IMR-90 (cell line): ENCODE results near the gene SCAANT1. TPM values are rescaled to one million over a fixed set of nuclear protein-coding genes. Genes with fewer than 3 reads are reported as not detected.

Source experiments
- ATAC-seq: fragments of 200-7000 bp; cut with Tn5 transposase; 2 replicates; pipeline ENCODE4 v1.9.1; 2020; ENCODE audit warnings: low read depth, mild to moderate bottlenecking, moderate library complexity
- BruUV-seq: library from RNA; stranded (reverse); fragments of 400-500 nt; replicated peaks from 2 replicates; lab custom pipeline; 2021; lab: Mats Ljungman, UMichigan
- CTCF ChIA-PET: fragments of 300-600 bp; formaldehyde crosslinking; extraction: SDS; loops from one replicate; lab custom pipeline; 2021; ENCODE audit warnings: antibody characterized with exemption; lab: Yijun Ruan, JAX
- POLR2A ChIA-PET: fragments of 300-600 bp; sonication (Branson Sonifier 250); formaldehyde crosslinking; loops from one replicate; lab custom pipeline; 2022; ENCODE audit warnings: antibody characterized with exemption; ENCODE audit not compliant: unreplicated experiment; lab: Charles Lee
- DNase-seq: peaks from one replicate; pipeline ENCODE4 v3.0.0; 2013
- H2AFZ ChIP-seq: replicated peaks from 2 replicates; pipeline ENCODE3; 2013; ENCODE audit warnings: low read length, mild to moderate bottlenecking; ENCODE audit not compliant: poor library complexity
- H2AK5ac ChIP-seq: 2 replicates; pipeline ENCODE4 v1.6.1; 2013; ENCODE audit warnings: low read depth, low read length, inconsistent platforms
- H2AK9ac ChIP-seq: replicated peaks from 2 replicates; pipeline ENCODE3; 2013; ENCODE audit warnings: mild to moderate bottlenecking, low read depth, low read length, moderate library complexity; ENCODE audit not compliant: poor library complexity
- H2BK120ac ChIP-seq: 2 replicates; pipeline ENCODE4 v1.6.1; 2013; ENCODE audit warnings: low read depth, low read length, inconsistent platforms
- H2BK15ac ChIP-seq: 3 replicates; pipeline ENCODE4 v1.6.1; 2013; ENCODE audit warnings: low read depth, low read length, inconsistent platforms
- H2BK20ac ChIP-seq: 2 replicates; pipeline ENCODE4 v1.6.1; 2013; ENCODE audit warnings: low read depth, mild to moderate bottlenecking, inconsistent platforms, low read length, moderate library complexity
- H2BK5ac ChIP-seq: 2 replicates; pipeline ENCODE4 v1.6.1; 2013; ENCODE audit warnings: mild to moderate bottlenecking, low read depth, low read length, inconsistent platforms; ENCODE audit not compliant: poor library complexity, severe bottlenecking
- H3K14ac ChIP-seq: replicated peaks from 2 replicates; pipeline ENCODE4 v1.6.1; 2013; ENCODE audit warnings: low read depth, low read length, inconsistent platforms
- H3K18ac ChIP-seq: 2 replicates; pipeline ENCODE4 v1.6.1; 2013; ENCODE audit warnings: low read depth, low read length, control low read depth
- H3K23ac ChIP-seq: 2 replicates; pipeline ENCODE4 v1.6.1; 2013; ENCODE audit warnings: low read depth, low read length, inconsistent platforms
- H3K27ac ChIP-seq: 2 replicates; pipeline ENCODE4 v1.5.1; 2013; ENCODE audit warnings: mild to moderate bottlenecking, control low read depth, low read length; ENCODE audit not compliant: insufficient read depth
- H3K27me3 ChIP-seq: 2 replicates; pipeline ENCODE4 v1.6.1; 2013; ENCODE audit warnings: low read length; ENCODE audit not compliant: control insufficient read depth, insufficient read depth
- H3K36me3 ChIP-seq: 2 replicates; pipeline ENCODE4 v1.6.1; 2013; ENCODE audit warnings: low read length, mixed read lengths; ENCODE audit not compliant: control insufficient read depth, insufficient read depth
- H3K4ac ChIP-seq: 2 replicates; pipeline ENCODE4 v1.6.1; 2013; ENCODE audit warnings: low read depth, low read length, inconsistent platforms
- H3K4me1 ChIP-seq: 2 replicates; pipeline ENCODE4 v1.6.1; 2013; ENCODE audit warnings: low read length, mixed read lengths; ENCODE audit not compliant: control insufficient read depth, insufficient read depth
- H3K4me2 ChIP-seq: 2 replicates; pipeline ENCODE4 v1.6.1; 2013; ENCODE audit warnings: low read depth, mild to moderate bottlenecking, control low read depth, low read length, moderate library complexity
- H3K4me3 ChIP-seq: 2 replicates; pipeline ENCODE4 v1.5.1; 2013; ENCODE audit warnings: low read depth, mild to moderate bottlenecking, control low read depth, low read length, moderate library complexity; ENCODE audit not compliant: insufficient read depth
- H3K56ac ChIP-seq: 2 replicates; pipeline ENCODE4 v1.6.1; 2013; ENCODE audit warnings: low read length, inconsistent platforms; ENCODE audit not compliant: insufficient read depth; ENCODE audit errors: extremely low read depth
- H3K79me1 ChIP-seq, 2 experiments: 2 replicates each; pipeline ENCODE4 v1.6.1; 2013; ENCODE audit warnings: low read length in 2 of 2, inconsistent platforms in 1 of 2, low read depth in 1 of 2
- H3K9ac ChIP-seq: 2 replicates; pipeline ENCODE4 v1.6.1; 2013; ENCODE audit warnings: low read depth, low read length, control low read depth
- H3K9me1 ChIP-seq: 2 replicates; pipeline ENCODE4 v1.6.1; 2013; ENCODE audit warnings: low read length, inconsistent platforms; ENCODE audit not compliant: insufficient read depth
- H3K9me3 ChIP-seq: 2 replicates; pipeline ENCODE4 v1.6.1; 2013; ENCODE audit warnings: low read length; ENCODE audit not compliant: control insufficient read depth, insufficient read depth
- H4K20me1 ChIP-seq: 2 replicates; pipeline ENCODE4 v1.6.1; 2013; ENCODE audit warnings: low read length, inconsistent platforms; ENCODE audit not compliant: insufficient read depth
- H4K5ac ChIP-seq: 2 replicates; pipeline ENCODE4 v1.6.1; 2013; ENCODE audit warnings: mild to moderate bottlenecking, low read depth, low read length, control low read depth
- H4K8ac ChIP-seq, 2 experiments: 2 replicates each; pipeline ENCODE4 v1.6.1; 2013; ENCODE audit warnings: low read depth in 2 of 2, low read length in 2 of 2, control low read depth in 1 of 2, inconsistent platforms in 1 of 2
- H4K91ac ChIP-seq: 2 replicates; pipeline ENCODE4 v1.6.1; 2013; ENCODE audit warnings: low read depth, low read length, inconsistent platforms; ENCODE audit not compliant: insufficient read depth
- BHLHE40 ChIP-seq: fragments of 150-350 bp; IDR thresholded peaks from 2 replicates; pipeline ENCODE4 v1.6.1; 2016; ENCODE audit warnings: mild to moderate bottlenecking, low read depth, low read length
- CEBPB ChIP-seq: IDR thresholded peaks from 2 replicates; pipeline ENCODE4 v1.6.1; 2012; ENCODE audit warnings: low read depth, low read length, improper control_type of control experiment
- CHD1 ChIP-seq: IDR thresholded peaks from 2 replicates; pipeline ENCODE4 v1.6.1; 2012; ENCODE audit warnings: low read depth, low read length, improper control_type of control experiment
- FOS ChIP-seq: fragments of 150-350 bp; IDR thresholded peaks from 2 replicates; pipeline ENCODE4 v1.6.1; 2016; ENCODE audit warnings: low read depth, low read length
- MAFK ChIP-seq: IDR thresholded peaks from 2 replicates; pipeline ENCODE4 v1.6.1; 2012; ENCODE audit warnings: low read depth, low read length, improper control_type of control experiment
- MAZ ChIP-seq: IDR thresholded peaks from 2 replicates; pipeline ENCODE4 v1.6.1; 2012; ENCODE audit warnings: low read depth, mild to moderate bottlenecking, low read length, improper control_type of control experiment, moderate library complexity, borderline replicate concordance
- MXI1 ChIP-seq: IDR thresholded peaks from 2 replicates; pipeline ENCODE4 v1.6.1; 2012; ENCODE audit warnings: low read depth, mild to moderate bottlenecking, low read length, moderate library complexity, borderline replicate concordance
- NFE2L2 ChIP-seq: fragments of 150-350 bp; IDR thresholded peaks from 2 replicates; pipeline ENCODE4 v1.6.1; 2016; ENCODE audit warnings: low read depth, mild to moderate bottlenecking, low read length
- POLR2A ChIP-seq: IDR thresholded peaks from 2 replicates; pipeline ENCODE4 v1.6.1; 2012; ENCODE audit warnings: mild to moderate bottlenecking, low read depth, low read length
- RAD21 ChIP-seq: IDR thresholded peaks from 2 replicates; pipeline ENCODE4 v1.6.1; 2012; ENCODE audit warnings: low read length, improper control_type of control experiment
- RCOR1 ChIP-seq: IDR thresholded peaks from 2 replicates; pipeline ENCODE4 v1.6.1; 2012; ENCODE audit warnings: mild to moderate bottlenecking, low read length, improper control_type of control experiment; ENCODE audit not compliant: insufficient replicate concordance
- RFX5 ChIP-seq: IDR thresholded peaks from 2 replicates; pipeline ENCODE4 v1.8.0; 2012; ENCODE audit warnings: low read depth, mild to moderate bottlenecking, low read length, moderate library complexity
- SMC3 ChIP-seq: fragments of 150-350 bp; IDR thresholded peaks from 2 replicates; pipeline ENCODE4 v1.6.1; 2016; ENCODE audit warnings: low read depth, mild to moderate bottlenecking, antibody characterized with exemption, low read length, moderate library complexity
- WGBS, 2 experiments: methylation state at CpG; one replicate each; pipeline versions ENCODE4 v1.1.5 to v1.1.7; 2013; ENCODE audit warnings: missing lambda C conversion rate in 2 of 2; ENCODE audit not compliant: insufficient read length in 1 of 2; ENCODE audit errors: extremely low coverage in 2 of 2; 5-methylcytosine and 5-hydroxymethylcytosine counted together
- dilution Hi-C: fragments of 300-500 bp; cut with HindIII; formaldehyde crosslinking; loops from one replicate; pipeline ENCODE4 v1.14.3; 2018; ENCODE audit warnings: low sequenced_read_pairs; ENCODE audit not compliant: unreplicated experiment
- in situ Hi-C: fragments of 300-500 bp; cut with MboI; formaldehyde crosslinking; loops from 3 replicates; pipeline ENCODE4 v1.14.3; 2019; ENCODE audit warnings: low sequenced_read_pairs, inconsistent platforms, mixed read lengths
- intact Hi-C: fragments of 100-400 bp; cut with micrococcal nuclease; formaldehyde crosslinking; loops from 2 replicates; pipeline ENCODE4 v1.10.0; 2022
- polyA plus RNA-seq, 3 experiments: library from polyadenylated mRNA; depleted of rRNA; stranded (reverse); fragments of >200 nt; gene quantifications; 2 replicates each; pipeline ENCODE4 v1.2.3, GENCODE V29; 2012; ENCODE audit warnings: low replicate concordance in 1 of 3
- total RNA-seq: library from RNA; depleted of rRNA; stranded (reverse); fragments of >200 nt; gene quantifications from 2 replicates; pipeline ENCODE4 v1.2.3, GENCODE V29; 2012
- TF ChIP-seq, protein P1 (sequence below): fragments of 150-350 bp; IDR thresholded peaks from 2 replicates; pipeline ENCODE4 v1.6.1; 2017; ENCODE audit warnings: mild to moderate bottlenecking, antibody characterized with exemption, low read length, low read depth
- TF ChIP-seq, protein P2 (sequence below): fragments of 150-350 bp; IDR thresholded peaks from 2 replicates; pipeline ENCODE4 v1.6.1; 2016; ENCODE audit warnings: low read depth, mild to moderate bottlenecking, low read length, moderate library complexity, borderline replicate concordance

SCAANT1 gene
- total and polyA plus RNA-seq, 2 of the 4 experiments (the other 2 are of a cell fraction): not detected

DNA sequence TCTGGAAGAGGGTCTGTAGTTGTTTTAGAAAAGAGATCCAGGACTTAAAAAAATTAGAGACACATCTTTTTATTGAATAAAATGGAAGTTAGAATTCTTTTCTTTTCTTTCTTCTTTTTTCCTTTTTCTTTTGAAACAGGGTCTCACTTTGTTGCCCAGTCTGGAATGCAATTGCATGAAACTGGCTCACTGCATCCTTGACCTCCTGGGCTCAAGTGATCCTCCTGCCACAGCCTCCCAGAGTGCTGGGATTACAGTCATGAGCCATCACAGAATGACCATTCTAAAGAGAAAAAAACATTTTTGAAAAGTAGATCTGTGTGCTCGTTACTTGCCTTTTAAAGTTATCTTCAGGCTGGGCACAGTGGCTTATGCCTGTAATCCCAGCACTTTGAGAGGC is 45.0 kb downstream of the SCAANT1 start:
- no peak overlapping the region for H4K5ac ChIP-seq
- no peak overlapping the region for H2AK5ac ChIP-seq
- no peak overlapping the region for H3K9ac ChIP-seq
- no peak overlapping the region for H3K56ac ChIP-seq
- H3K27ac ChIP-seq: no peak overlapping the region
- H3K4me2 ChIP-seq: no peak overlapping the region
- no peak overlapping the region for H2BK20ac ChIP-seq
- ChIA-PET CTCF (no interaction called here), POLR2A (no interaction called here)
- H3K79me1 ChIP-seq: peaks cover 36 to 66% of the 10 kb centered on the region in 2 experiments
- no peaks in the 10 kb centered on the region; the same call in 1 of the 2 replicates for H3K36me3 ChIP-seq
- H3K27me3 ChIP-seq: no peaks in the 10 kb centered on the region
- dilution Hi-C loops: no loop called here
- H3K4me3 ChIP-seq: no peak overlapping the region
- no peak overlapping the region for H2AK9ac ChIP-seq
- in situ Hi-C loops: no loop called here
- DNase-seq (no peak), ATAC-seq (no peak)
- H2BK120ac ChIP-seq: no peak overlapping the region
- no peak overlapping the region for H3K4ac ChIP-seq
- H3K18ac ChIP-seq: no peak overlapping the region
- peaks cover 3% of the 10 kb centered on the region; the same call in 1 of the 2 replicates for H3K4me1 ChIP-seq
- intact Hi-C loops: no loop called here
- H3K9me3 ChIP-seq: no peaks in the 10 kb centered on the region
- H3K9me1 ChIP-seq: no peaks in the 10 kb centered on the region
- no peak overlapping the region for H3K14ac ChIP-seq
- 100% methylated on average over 1 of the region's 1 CpG; no CpG with 5 or more reads in 1 of the 2 experiments for whole genome bisulfite sequencing, 2 experiments
- no peak overlapping the region for H2BK15ac ChIP-seq
- no TSS peak for BruUV-seq
- TF ChIP-seq, protein P1, sequence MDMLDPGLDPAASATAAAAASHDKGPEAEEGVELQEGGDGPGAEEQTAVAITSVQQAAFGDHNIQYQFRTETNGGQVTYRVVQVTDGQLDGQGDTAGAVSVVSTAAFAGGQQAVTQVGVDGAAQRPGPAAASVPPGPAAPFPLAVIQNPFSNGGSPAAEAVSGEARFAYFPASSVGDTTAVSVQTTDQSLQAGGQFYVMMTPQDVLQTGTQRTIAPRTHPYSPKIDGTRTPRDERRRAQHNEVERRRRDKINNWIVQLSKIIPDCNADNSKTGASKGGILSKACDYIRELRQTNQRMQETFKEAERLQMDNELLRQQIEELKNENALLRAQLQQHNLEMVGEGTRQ: no peak
- TF ChIP-seq MAFK (no peak), SMC3 (no peak), RCOR1 (no peak), RFX5 (no peak), MXI1 (no peak), BHLHE40 (no peak), CEBPB (no peak), CHD1 (no peak), FOS (no peak), NFE2L2 (no peak), RAD21 (no peak), MAZ (no peak), POLR2A (no peak)
- TF ChIP-seq, protein P2, sequence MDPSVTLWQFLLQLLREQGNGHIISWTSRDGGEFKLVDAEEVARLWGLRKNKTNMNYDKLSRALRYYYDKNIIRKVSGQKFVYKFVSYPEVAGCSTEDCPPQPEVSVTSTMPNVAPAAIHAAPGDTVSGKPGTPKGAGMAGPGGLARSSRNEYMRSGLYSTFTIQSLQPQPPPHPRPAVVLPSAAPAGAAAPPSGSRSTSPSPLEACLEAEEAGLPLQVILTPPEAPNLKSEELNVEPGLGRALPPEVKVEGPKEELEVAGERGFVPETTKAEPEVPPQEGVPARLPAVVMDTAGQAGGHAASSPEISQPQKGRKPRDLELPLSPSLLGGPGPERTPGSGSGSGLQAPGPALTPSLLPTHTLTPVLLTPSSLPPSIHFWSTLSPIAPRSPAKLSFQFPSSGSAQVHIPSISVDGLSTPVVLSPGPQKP: no peak
- no peak overlapping the region for H2BK5ac ChIP-seq
- no peak overlapping the region for H2AFZ ChIP-seq
- no peak overlapping the region for H3K23ac ChIP-seq
- peaks cover 13% of the 10 kb centered on the region; the same call in 1 of the 2 replicates for H4K20me1 ChIP-seq
- H4K91ac ChIP-seq: no peak overlapping the region
- no peak overlapping the region for H4K8ac ChIP-seq
